Smooth muscle cell (in vitro differentiated cells): ENCODE data around the gene CLSTN2. TPM values are rescaled to one million over a fixed set of nuclear protein-coding genes. Genes with fewer than 3 reads are reported as not detected.

Experiments
- DNase-seq: peaks from one replicate; lab custom pipeline; 2025; ENCODE audit not compliant: unreplicated experiment; lab: John Stamatoyannopoulos, UW
- H2AFZ ChIP-seq: fragments of 200-600 bp; sonication (generic); 2 replicates; pipeline ENCODE4 v1.6.0; 2016; ENCODE audit warnings: antibody characterized with exemption, low read depth, mild to moderate bottlenecking
- H3F3A ChIP-seq: fragments of 200-600 bp; sonication (generic); 2 replicates; pipeline ENCODE4 v1.6.0; 2017; ENCODE audit warnings: antibody characterized with exemption, low read depth
- H3K27ac ChIP-seq: fragments of 200-600 bp; sonication (generic); 2 replicates; pipeline ENCODE4 v1.5.1; 2016; ENCODE audit warnings: low read depth, mild to moderate bottlenecking
- H3K27me3 ChIP-seq: fragments of 200-600 bp; sonication (generic); 2 replicates; pipeline ENCODE4 v1.6.1; 2016; ENCODE audit warnings: low read depth, mild to moderate bottlenecking
- H3K36me3 ChIP-seq: fragments of 200-600 bp; sonication (generic); 2 replicates; pipeline ENCODE4 v1.5.1; 2016; ENCODE audit warnings: low read depth
- H3K4me1 ChIP-seq: fragments of 200-600 bp; sonication (generic); 2 replicates; pipeline ENCODE4 v1.5.1; 2016; ENCODE audit warnings: low read depth
- H3K4me2 ChIP-seq: fragments of 200-600 bp; sonication (generic); 2 replicates; pipeline ENCODE4 v1.6.0; 2016; ENCODE audit warnings: mild to moderate bottlenecking
- H3K4me3 ChIP-seq: fragments of 200-600 bp; sonication (generic); 2 replicates; pipeline ENCODE4 v1.5.1; 2016; ENCODE audit warnings: mild to moderate bottlenecking
- H3K79me2 ChIP-seq: fragments of 200-600 bp; sonication (generic); 2 replicates; pipeline ENCODE4 v1.6.0; 2016; ENCODE audit warnings: low read depth, mild to moderate bottlenecking
- H3K9ac ChIP-seq: fragments of 200-600 bp; sonication (generic); 2 replicates; pipeline ENCODE4 v1.6.0; 2016; ENCODE audit warnings: low read depth
- H3K9me3 ChIP-seq: fragments of 200-600 bp; sonication (generic); replicated peaks from 2 replicates; pipeline ENCODE4 v1.5.1; 2016; ENCODE audit warnings: low read depth
- H4K20me1 ChIP-seq: fragments of 200-600 bp; sonication (generic); 2 replicates; pipeline ENCODE4 v1.6.0; 2016; ENCODE audit warnings: low read depth
- CTCF ChIP-seq: fragments of 200-600 bp; sonication (generic); IDR thresholded peaks from 2 replicates; pipeline ENCODE4 v1.5.1; 2017; ENCODE audit warnings: borderline replicate concordance, mild to moderate bottlenecking, antibody characterized with exemption; ENCODE audit not compliant: insufficient read depth, poor library complexity, severe bottlenecking
- WGBS: methylation state at CpG from one replicate; pipeline ENCODE4 v1.1.7; 2016; ENCODE audit warnings: low lambda C conversion rate; 5-methylcytosine and 5-hydroxymethylcytosine counted together
- polyA plus RNA-seq: library from polyadenylated mRNA; unstranded; fragments of >200 nt; fragmentation: Nextera tagmentation; extraction: Ambion mirVana; gene quantifications from 2 replicates; pipeline ENCODE4 v1.2.1, GENCODE V29; 2016
- total RNA-seq: library from RNA; depleted of rRNA; stranded (reverse); fragments of >200 nt; gene quantifications from 2 replicates; pipeline ENCODE4 v1.2.3, GENCODE V29; 2014

CLSTN2 gene
- total and polyA plus RNA-seq, 2 experiments from 2014 or later, result 0.91 to 1.5 TPM

- H3K4me3 ChIP-seq, result no peak overlapping the region
- H3F3A ChIP-seq, result no peaks in the 10 kb centered on the region
- DNase-seq, result no peak
- no peak for TF ChIP-seq CTCF
- H3K9me3 ChIP-seq, result no peaks in the 10 kb centered on the region
- no peaks in the 10 kb centered on the region for H3K4me1 ChIP-seq
- H3K27me3 ChIP-seq, result no peaks in the 10 kb centered on the region
- no peak overlapping the region for H2AFZ ChIP-seq
- H3K36me3 ChIP-seq, result no peaks in the 10 kb centered on the region
- H3K27ac ChIP-seq, result no peak overlapping the region
- H3K4me2 ChIP-seq, result no peak overlapping the region
- no peaks in the 10 kb centered on the region for H3K79me2 ChIP-seq
- H4K20me1 ChIP-seq, result no peaks in the 10 kb centered on the region
- no peak overlapping the region for H3K9ac ChIP-seq
Observed at GRCh38 chr3:140599009-140599408, 664.0 kb downstream of the CLSTN2 start.

GRCh38 chr3:140599496-140599895 lies 664.5 kb downstream of the CLSTN2 start:
- H3K4me1 ChIP-seq, result no peaks in the 10 kb centered on the region
- no peak overlapping the region for H2AFZ ChIP-seq
- no peaks in the 10 kb centered on the region for H4K20me1 ChIP-seq
- no peaks in the 10 kb centered on the region for H3K27me3 ChIP-seq
- H3K4me3 ChIP-seq, result no peak overlapping the region
- no peaks in the 10 kb centered on the region for H3K79me2 ChIP-seq
- no peaks in the 10 kb centered on the region for H3K36me3 ChIP-seq
- no peak for DNase-seq
- no peak overlapping the region for H3K27ac ChIP-seq
- H3K9me3 ChIP-seq, result no peaks in the 10 kb centered on the region
- 85% methylated on average over 1 of the region's 1 CpG for WGBS
- no peak overlapping the region for H3K9ac ChIP-seq
- H3K4me2 ChIP-seq, result no peak overlapping the region
- H3F3A ChIP-seq, result no peaks in the 10 kb centered on the region
- no peak for TF ChIP-seq CTCF

GRCh38 chr3:140601881-140602280 lies 666.9 kb downstream of the CLSTN2 start:
- Histone ChIP-seq H4K20me1 (no peaks in the 10 kb centered on the region), H3K27ac (no peak overlapping the region), H3K79me2 (no peaks in the 10 kb centered on the region), H2AFZ (no peak overlapping the region), H3K4me1 (no peaks in the 10 kb centered on the region), H3K4me2 (no peak overlapping the region), H3K27me3 (no peaks in the 10 kb centered on the region), H3F3A (no peaks in the 10 kb centered on the region), H3K4me3 (no peak overlapping the region), H3K9me3 (no peaks in the 10 kb centered on the region), H3K9ac (no peak overlapping the region), H3K36me3 (peaks cover under 1% of the 10 kb centered on the region)
- no peak for TF ChIP-seq CTCF
- 90% methylated on average over 3 of the region's 3 CpGs for WGBS
- DNase-seq, result no peak

- WGBS, result 80% methylated on average over 2 of the region's 2 CpGs
- H3K9me3 ChIP-seq, result no peaks in the 10 kb centered on the region
- no peak overlapping the region for H3K4me2 ChIP-seq
- DNase-seq, result no peak
- H3K79me2 ChIP-seq, result no peaks in the 10 kb centered on the region
- no peaks in the 10 kb centered on the region for H4K20me1 ChIP-seq
- no peak overlapping the region for H3K27ac ChIP-seq
- H3K4me3 ChIP-seq, result no peak overlapping the region
- H3K36me3 ChIP-seq, result peaks cover 3% of the 10 kb centered on the region
- H3K4me1 ChIP-seq, result no peaks in the 10 kb centered on the region
- H2AFZ ChIP-seq, result no peak overlapping the region
- no peaks in the 10 kb centered on the region for H3K27me3 ChIP-seq
- no peak for TF ChIP-seq CTCF
- H3F3A ChIP-seq, result no peaks in the 10 kb centered on the region
- H3K9ac ChIP-seq, result no peak overlapping the region
Observed at GRCh38 chr3:140602781-140603180, 667.8 kb downstream of the CLSTN2 start.
